Skeletal muscle tissue (tissue), 4 donors: Measurements from ENCODE around the gene SCYGR4. TPM values are rescaled to one million over a fixed set of nuclear protein-coding genes. Genes with fewer than 3 reads are reported as not detected.

ENCODE experiments used
- H3K27ac ChIP-seq: one replicate; pipeline ENCODE4 v1.7.0; 2013; ENCODE audit warnings: mild to moderate bottlenecking, low read depth, low read length, inconsistent platforms
- H3K27me3 ChIP-seq, 3 donors: one replicate each; pipeline ENCODE4 v1.7.0; 2013; ENCODE audit warnings: low read length in 3 of 3; ENCODE audit not compliant: control insufficient read depth in 3 of 3, insufficient read depth in 3 of 3
- H3K36me3 ChIP-seq, 3 donors: one replicate each; pipeline ENCODE4 v1.7.0; 2013; ENCODE audit warnings: low read length in 3 of 3; ENCODE audit not compliant: control insufficient read depth in 3 of 3, insufficient read depth in 3 of 3
- H3K4me1 ChIP-seq, 3 donors: one replicate each; pipeline ENCODE4 v1.7.0; 2013; ENCODE audit warnings: low read length in 3 of 3, mild to moderate bottlenecking in 3 of 3; ENCODE audit not compliant: control insufficient read depth in 3 of 3, insufficient read depth in 3 of 3
- H3K4me3 ChIP-seq, 3 donors: one replicate each; pipeline ENCODE4 v1.7.0; 2013; ENCODE audit warnings: low read length in 3 of 3
- H3K9ac ChIP-seq, 3 donors: one replicate each; pipeline ENCODE4 v1.7.0; 2013; ENCODE audit warnings: low read length in 3 of 3, mild to moderate bottlenecking in 3 of 3, moderate library complexity in 2 of 3, low read depth in 1 of 3
- H3K9me3 ChIP-seq, 3 donors: one replicate each; pipeline ENCODE4 v1.7.0; 2013; ENCODE audit warnings: low read length in 3 of 3; ENCODE audit not compliant: control insufficient read depth in 3 of 3
- total RNA-seq: library from RNA; depleted of rRNA; stranded (reverse); fragments of >200 nt; gene quantifications from one replicate; pipeline ENCODE4 v1.2.3, GENCODE V29; 2014
- donor health status: Osteomylitis.

The SCYGR4 gene, protein sequence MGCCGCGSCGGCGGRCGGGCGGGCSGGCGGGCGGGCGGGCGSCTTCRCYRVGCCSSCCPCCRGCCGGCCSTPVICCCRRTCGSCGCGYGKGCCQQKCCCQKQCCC
- not detected for total RNA-seq

DNA sequence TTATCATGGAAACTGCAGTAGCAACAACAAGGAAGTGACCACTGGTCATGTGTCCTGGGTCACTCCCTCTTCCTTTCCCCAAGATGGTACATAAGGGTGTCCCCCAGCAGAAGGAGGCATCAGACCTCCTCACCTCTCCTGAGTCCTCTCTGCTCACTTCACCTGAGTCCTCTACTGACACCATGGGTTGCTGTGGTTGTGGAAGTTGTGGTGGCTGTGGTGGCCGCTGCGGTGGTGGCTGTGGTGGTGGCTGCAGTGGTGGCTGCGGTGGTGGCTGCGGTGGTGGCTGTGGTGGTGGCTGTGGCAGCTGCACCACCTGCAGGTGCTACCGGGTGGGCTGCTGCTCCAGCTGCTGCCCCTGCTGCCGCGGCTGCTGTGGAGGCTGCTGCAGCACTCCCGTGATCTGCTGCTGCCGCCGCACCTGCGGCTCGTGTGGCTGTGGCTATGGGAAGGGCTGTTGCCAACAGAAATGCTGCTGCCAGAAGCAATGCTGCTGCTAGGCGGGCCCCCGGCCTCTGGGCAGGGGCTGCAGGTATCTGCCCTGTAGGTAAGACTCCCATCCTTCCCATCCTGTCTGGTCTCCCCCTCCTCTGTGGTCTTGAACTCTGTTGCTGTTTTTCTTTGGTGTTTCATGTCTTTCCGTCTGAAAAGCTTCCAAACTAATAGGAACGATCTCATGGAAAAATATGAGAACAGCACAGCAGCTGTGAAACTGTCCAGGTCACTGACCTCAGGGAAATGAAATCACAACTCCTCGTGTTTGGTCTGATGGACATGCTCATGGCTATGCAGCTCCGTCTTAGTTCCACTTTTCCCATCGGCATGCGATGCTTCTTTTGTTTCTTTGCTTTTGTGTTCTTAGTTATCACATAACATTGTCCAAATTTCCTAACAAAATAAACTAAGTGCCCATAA lies at the start of gene SCYGR4:
SCYGR4 (plus strand) TSS at position 183 of the 915 bp plus-strand sequence; CDS start at position 183, 0 bp downstream.
- H3K36me3 ChIP-seq = no peaks in the 10 kb centered on the region
- peaks cover 0 to 4% (median 0%) of the 10 kb centered on the region in 3 donors for H3K9me3 ChIP-seq
- H3K4me3 ChIP-seq = no peak within 1 kb of the TSS
- H3K27me3 ChIP-seq = peaks cover 2 to 7% (median 5%) of the 10 kb centered on the region in 3 donors
- no peak within 1 kb of the TSS for H3K9ac ChIP-seq
- H3K27ac ChIP-seq = no peak within 1 kb of the TSS
- peaks cover 0 to 3% (median 2%) of the 10 kb centered on the region in 3 donors for H3K4me1 ChIP-seq

GRCh38 chr2:227568852-227569169 lies 48.5 kb upstream of the SCYGR4 start:
- Histone ChIP-seq H3K4me3 (no peak overlapping the region), H3K36me3 (peaks cover 0 to 2% (median 0%) of the 10 kb centered on the region in 3 donors), H3K4me1 (no peaks in the 10 kb centered on the region), H3K9me3 (no peaks in the 10 kb centered on the region), H3K27ac (no peak overlapping the region), H3K9ac (no peak overlapping the region), H3K27me3 (peaks cover 0 to under 1% (median 0%) of the 10 kb centered on the region in 3 donors)

GRCh38 chr2:227570615-227571014 lies 46.7 kb upstream of the SCYGR4 start:
- Histone ChIP-seq H3K27me3 (peaks cover 0 to 3% (median 0%) of the 10 kb centered on the region in 3 donors), H3K9ac (no peak overlapping the region), H3K4me1 (no peaks in the 10 kb centered on the region), H3K9me3 (no peaks in the 10 kb centered on the region), H3K36me3 (no peaks in the 10 kb centered on the region), H3K4me3 (no peak overlapping the region), H3K27ac (no peak overlapping the region)

DNA sequence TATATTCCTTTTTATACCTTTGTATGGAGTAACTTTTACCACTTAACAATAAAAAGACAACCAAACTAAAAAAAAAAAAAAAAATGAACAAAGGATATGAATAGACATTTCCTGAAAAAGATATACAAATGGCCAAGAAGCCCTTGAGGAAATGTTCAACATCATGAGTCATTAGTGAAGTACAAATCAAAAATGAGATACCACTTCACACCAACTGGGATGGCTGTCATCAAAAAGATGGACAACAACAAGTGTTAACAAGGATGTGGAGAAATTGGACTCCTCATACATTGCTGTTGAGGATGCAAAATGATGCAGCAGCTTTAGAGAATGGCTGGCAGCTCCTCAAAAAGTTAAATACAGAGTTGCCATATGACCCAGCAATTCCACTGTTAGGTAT lies 41.2 kb upstream of the SCYGR4 start:
- Histone ChIP-seq H3K36me3 (no peaks in the 10 kb centered on the region), H3K9me3 (no peaks in the 10 kb centered on the region), H3K4me1 (no peaks in the 10 kb centered on the region), H3K4me3 (no peak overlapping the region), H3K9ac (no peak overlapping the region), H3K27ac (no peak overlapping the region), H3K27me3 (peaks cover 0 to 3% (median 0%) of the 10 kb centered on the region in 3 donors)

DNA sequence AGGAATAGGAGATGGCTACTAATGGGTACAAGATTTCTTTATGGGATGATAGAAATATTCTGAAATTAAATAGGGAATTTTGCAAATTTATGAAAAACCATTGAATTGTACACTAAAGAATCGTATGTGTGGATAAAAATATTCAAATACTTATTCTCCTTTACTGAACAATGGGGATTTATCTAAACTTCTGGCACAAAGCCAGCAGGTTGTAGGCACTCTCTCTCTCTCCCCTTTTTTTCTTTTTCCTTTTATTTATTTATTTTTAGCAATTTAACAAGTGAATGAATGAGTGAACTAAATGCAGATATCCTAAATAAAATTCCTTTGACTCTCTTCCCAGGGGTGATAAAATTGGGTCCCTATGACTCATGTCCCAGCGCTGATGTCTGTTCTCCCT lies 40.5 kb upstream of the SCYGR4 start:
- Histone ChIP-seq H3K4me1 (no peaks in the 10 kb centered on the region), H3K27ac (no peak overlapping the region)

GRCh38 chr2:227577555-227577954 lies 39.7 kb upstream of the SCYGR4 start:
- H3K4me1 ChIP-seq = no peaks in the 10 kb centered on the region
- H3K36me3 ChIP-seq = no peaks in the 10 kb centered on the region
- peaks cover 0 to 6% (median 0%) of the 10 kb centered on the region in 3 donors for H3K9me3 ChIP-seq
- no peak overlapping the region for H3K9ac ChIP-seq
- H3K27me3 ChIP-seq = peaks cover 0 to 3% (median 0%) of the 10 kb centered on the region in 3 donors
- H3K4me3 ChIP-seq = no peak overlapping the region
- H3K27ac ChIP-seq = no peak overlapping the region

More for the DNA sequence above, 40.5 kb upstream of the SCYGR4 start:
- Histone ChIP-seq H3K27me3 (peaks cover 0 to 3% (median 0%) of the 10 kb centered on the region in 3 donors), H3K9me3 (no peaks in the 10 kb centered on the region), H3K9ac (no peak overlapping the region), H3K36me3 (no peaks in the 10 kb centered on the region), H3K4me3 (no peak overlapping the region)

- H3K4me1 ChIP-seq = no peaks in the 10 kb centered on the region
- H3K4me3 ChIP-seq = no peak overlapping the region
- peaks cover 0 to 3% (median 0%) of the 10 kb centered on the region in 3 donors for H3K27me3 ChIP-seq
- H3K36me3 ChIP-seq = no peaks in the 10 kb centered on the region
- H3K27ac ChIP-seq = no peak overlapping the region
- H3K9ac ChIP-seq = no peak overlapping the region
- H3K9me3 ChIP-seq = peaks cover 0 to 7% (median 0%) of the 10 kb centered on the region in 3 donors
These were observed 38.7 kb upstream of the SCYGR4 start for GRCh38 chr2:227578642-227579041.

DNA sequence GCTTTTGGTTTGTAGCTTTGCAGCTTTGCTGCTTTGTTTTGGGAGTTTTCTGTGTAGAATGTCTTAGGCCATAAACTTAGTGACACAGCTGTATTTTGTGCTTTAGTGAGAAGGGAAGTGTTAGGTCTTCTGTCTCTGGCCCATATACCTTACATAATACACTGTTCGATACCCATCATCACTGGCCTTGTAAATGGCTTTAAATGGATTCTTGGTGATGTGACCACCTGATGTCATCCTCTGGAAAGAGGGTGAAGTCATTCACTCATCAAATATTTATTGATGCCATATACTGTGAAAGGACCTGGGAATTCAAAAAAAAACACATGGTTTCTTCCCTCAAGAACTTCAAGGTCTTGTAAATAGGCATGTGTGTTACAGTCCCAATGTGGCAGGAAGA lies 37.5 kb upstream of the SCYGR4 start:
- H3K4me1 ChIP-seq = no peaks in the 10 kb centered on the region
- H3K4me3 ChIP-seq = no peak overlapping the region
- H3K27ac ChIP-seq = no peak overlapping the region
- H3K27me3 ChIP-seq = no peaks in the 10 kb centered on the region
- H3K9me3 ChIP-seq = peaks cover 0 to 7% (median 0%) of the 10 kb centered on the region in 3 donors
- H3K36me3 ChIP-seq = no peaks in the 10 kb centered on the region
- H3K9ac ChIP-seq = no peak overlapping the region

DNA sequence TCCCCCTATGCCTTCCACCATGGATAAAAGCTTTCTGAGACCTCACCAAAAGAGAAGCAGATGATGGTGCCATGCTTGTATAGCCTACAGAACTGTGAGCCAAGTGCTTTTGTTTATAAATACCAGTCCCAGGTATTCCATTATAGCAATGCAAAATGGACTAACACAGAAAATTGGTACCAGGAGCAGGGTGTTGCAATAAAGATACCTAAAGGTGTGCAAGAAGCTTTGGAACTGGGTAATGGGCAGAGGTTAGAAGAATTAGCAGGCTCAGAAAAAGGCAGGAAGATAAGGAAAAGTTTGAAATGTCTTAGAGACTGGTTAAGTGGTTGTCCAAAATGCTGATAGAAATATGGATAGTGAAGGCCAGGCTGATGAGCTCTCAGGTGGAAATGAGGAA lies 34.9 kb upstream of the SCYGR4 start:
- no peak overlapping the region for H3K9ac ChIP-seq
- H3K27ac ChIP-seq = no peak overlapping the region
- H3K27me3 ChIP-seq = no peaks in the 10 kb centered on the region
- no peaks in the 10 kb centered on the region for H3K36me3 ChIP-seq
- no peaks in the 10 kb centered on the region for H3K4me1 ChIP-seq
- H3K4me3 ChIP-seq = no peak overlapping the region
- peaks cover 0 to 7% (median 0%) of the 10 kb centered on the region in 3 donors for H3K9me3 ChIP-seq
